ENCODE measurements around the gene CMTM8. TPM values are rescaled to one million over a fixed set of nuclear protein-coding genes. Genes with fewer than 3 reads are reported as not detected.

CMTM8 gene
- total and polyA plus RNA-seq, 7 experiments from 2014 or later: 7.4 to 13.6 (median 8.6) TPM

- H3K4me3 Mint-ChIP-seq: peak overlapping the region; percentile 88 to 93 (median 90)
- peaks cover 0 to 25% (median 0%) of the 10 kb centered on the region in 5 donors for H3K27me3 Mint-ChIP-seq
- Histone ChIP-seq H3K9me3 (ENCODE audit: control insufficient read depth in 2 of 3, low read length in 3 of 3) (no peaks in the 10 kb centered on the region), H3K4me3 (ENCODE audit: low read length) (peak overlapping the region; percentile 81), H3K4me1 (ENCODE audit: control insufficient read depth in 2 of 2, insufficient read depth in 2 of 2, low read length in 2 of 2) (peaks cover 13 to 20% of the 10 kb centered on the region in 2 donors), H3K27ac (ENCODE audit: low read depth, low read length) (peak overlapping the region; percentile 64), H3K27me3 (ENCODE audit: control insufficient read depth in 2 of 2, insufficient read depth in 2 of 2, low read length in 2 of 2) (no peaks in the 10 kb centered on the region), H3K36me3 (ENCODE audit: control insufficient read depth in 2 of 3, insufficient read depth in 3 of 3, low read length in 3 of 3) (no peaks in the 10 kb centered on the region)
- intact Hi-C loops (cut with micrococcal nuclease): loop anchor here (1.0 to 5.0 kb wide), 11 partner anchors 49 to 707 kb away; partner anchors contain the start of genes DYNC1LI1 (in 2 of the 2), STT3B (in 2 of the 2), CMTM7 (in 1 of the 2) and GPD1L (in 1 of the 2)
- CTCF ChIA-PET: interaction anchor here (0.7 to 4.4 kb wide), 19 partner anchors 8 to 273 kb away, joined by 3 to 32 read pairs (median 4); no protein-coding TSS in a partner anchor
- ATAC-seq (peak; percentile 6), DNase-seq (peak in 2 of 9 donors; percentile 5 to 19)
- peaks cover 0 to 11% (median 0%) of the 10 kb centered on the region in 11 donors for H3K9me3 Mint-ChIP-seq
- H3K27ac Mint-ChIP-seq: peak overlapping the region; percentile 58 to 82 (median 74)
- H3K4me1 Mint-ChIP-seq: peaks cover 40 to 67% (median 59%) of the 10 kb centered on the region in 7 donors
- POLR2A ChIA-PET: interaction anchor here (0.6 to 2.7 kb wide), 13 partner anchors 19 to 185 kb away, joined by 3 to 30 read pairs (median 4); no protein-coding TSS in a partner anchor
- H3K36me3 Mint-ChIP-seq: peaks cover 0 to 24% (median 8%) of the 10 kb centered on the region in 5 donors
Observed at GRCh38 chr3:32239307-32240158, 1.1 kb downstream of the CMTM8 start.

DNA sequence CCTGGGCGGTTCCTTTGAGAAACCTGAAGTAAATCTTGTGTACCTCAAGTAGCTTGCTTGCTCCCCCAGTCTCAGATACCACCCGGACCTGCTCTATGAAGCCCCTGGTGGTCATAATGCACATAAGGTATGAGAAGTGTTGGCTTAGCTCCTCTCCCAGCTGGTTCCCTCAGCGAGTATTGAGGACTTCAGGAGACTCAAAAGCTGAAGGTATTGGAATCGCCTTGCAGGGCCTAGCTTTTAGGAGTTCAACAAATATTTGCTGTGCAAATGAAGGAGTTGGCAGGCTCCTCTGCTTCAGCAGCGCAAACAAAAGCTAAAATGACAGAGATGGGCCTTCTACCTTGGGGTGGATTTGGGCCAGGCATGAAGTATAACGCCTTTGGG is 1.7 kb downstream of the CMTM8 start:
- peak overlapping the region in 4 of 9 donors; percentile 70 to 82 (median 78) for H3K27ac Mint-ChIP-seq
- no peaks in the 10 kb centered on the region for H3K9me3 ChIP-seq (ENCODE audit: control insufficient read depth in 2 of 3, low read length in 3 of 3)
- ChIA-PET CTCF (interaction anchor here (0.7 to 4.4 kb wide), 20 partner anchors 8 to 266 kb away, joined by 3 to 32 read pairs (median 4); no protein-coding TSS in a partner anchor), POLR2A (interaction anchor here (0.6 to 2.7 kb wide), 9 partner anchors 18 to 110 kb away, joined by 3 to 30 read pairs (median 3); no protein-coding TSS in a partner anchor)
- H3K4me3 Mint-ChIP-seq: peak overlapping the region; percentile 88 to 93 (median 90)
- no peaks in the 10 kb centered on the region for H3K36me3 ChIP-seq (ENCODE audit: control insufficient read depth in 2 of 3, insufficient read depth in 3 of 3, low read length in 3 of 3)
- H3K4me1 ChIP-seq (ENCODE audit: control insufficient read depth in 2 of 2, insufficient read depth in 2 of 2, low read length in 2 of 2): peaks cover 13 to 26% of the 10 kb centered on the region in 2 donors
- H3K27me3 Mint-ChIP-seq: peaks cover 0 to 25% (median 0%) of the 10 kb centered on the region in 5 donors
- intact Hi-C loops (cut with micrococcal nuclease): loop anchor here (1.0 to 2.0 kb wide), 4 partner anchors 48 to 101 kb away; no protein-coding TSS in a partner anchor
- peak; percentile 70 for ATAC-seq
- peaks cover 0 to 24% (median 8%) of the 10 kb centered on the region in 5 donors for H3K36me3 Mint-ChIP-seq
- H3K9me3 Mint-ChIP-seq: peaks cover 0 to 11% (median 0%) of the 10 kb centered on the region in 11 donors
- peak overlapping the region; percentile 81 for H3K4me3 ChIP-seq (ENCODE audit: low read length)
- peaks cover 45 to 73% (median 65%) of the 10 kb centered on the region in 7 donors for H3K4me1 Mint-ChIP-seq
- no peaks in the 10 kb centered on the region for H3K27me3 ChIP-seq (ENCODE audit: control insufficient read depth in 2 of 2, insufficient read depth in 2 of 2, low read length in 2 of 2)
- H3K27ac ChIP-seq (ENCODE audit: low read depth, low read length): peak overlapping the region; percentile 64
- peak in 8 of 9 donors; percentile 11 to 60 (median 56) for DNase-seq

DNA sequence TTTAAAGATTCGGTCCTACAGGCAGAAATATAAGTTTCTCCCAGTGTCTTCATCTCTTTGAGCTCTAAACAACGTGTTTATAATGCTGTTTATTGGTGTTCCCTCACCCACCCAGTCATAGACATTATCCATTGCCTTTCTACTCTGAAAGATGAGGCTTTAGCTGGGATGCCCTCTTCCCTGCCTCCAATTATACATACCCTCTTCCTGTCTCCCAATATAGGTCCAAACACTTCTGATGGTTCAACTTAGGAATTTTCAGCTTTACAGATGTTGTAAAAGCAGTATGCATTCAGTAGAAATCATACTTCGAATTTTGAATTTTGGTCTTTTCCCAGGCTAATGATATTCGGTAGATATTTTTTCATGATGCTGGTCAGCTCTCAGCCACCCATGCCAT is 2.6 kb downstream of the CMTM8 start:
- peaks cover 0 to 24% (median 8%) of the 10 kb centered on the region in 5 donors for H3K36me3 Mint-ChIP-seq
- H3K27ac ChIP-seq (ENCODE audit: low read depth, low read length): no peak overlapping the region
- H3K27me3 Mint-ChIP-seq: peaks cover 0 to 21% (median 0%) of the 10 kb centered on the region in 5 donors
- H3K4me1 Mint-ChIP-seq: peaks cover 48 to 82% (median 70%) of the 10 kb centered on the region in 7 donors
- ChIA-PET POLR2A (interaction anchor here (0.5 to 2.0 kb wide), 3 partner anchors 35 to 107 kb away, joined by 3 to 7 read pairs (median 3); no protein-coding TSS in a partner anchor), CTCF (interaction anchor here (0.6 to 4.4 kb wide), 8 partner anchors 47 to 883 kb away, joined by 3 to 32 read pairs (median 5); no protein-coding TSS in a partner anchor)
- H3K4me1 ChIP-seq (ENCODE audit: control insufficient read depth in 2 of 2, insufficient read depth in 2 of 2, low read length in 2 of 2): peaks cover 14 to 33% of the 10 kb centered on the region in 2 donors
- peak overlapping the region in 9 of 10 donors; percentile 4 to 93 (median 89) for H3K4me3 Mint-ChIP-seq
- no peaks in the 10 kb centered on the region for H3K27me3 ChIP-seq (ENCODE audit: control insufficient read depth in 2 of 2, insufficient read depth in 2 of 2, low read length in 2 of 2)
- H3K9me3 Mint-ChIP-seq: peaks cover 0 to 8% (median 0%) of the 10 kb centered on the region in 11 donors
- H3K9me3 ChIP-seq (ENCODE audit: control insufficient read depth in 2 of 3, low read length in 3 of 3): no peaks in the 10 kb centered on the region
- intact Hi-C loops (cut with micrococcal nuclease): loop anchor here in 1 of 2 donors (2.0 kb wide), 1 partner anchor 100 kb away; no protein-coding TSS in a partner anchor
- H3K36me3 ChIP-seq (ENCODE audit: control insufficient read depth in 2 of 3, insufficient read depth in 3 of 3, low read length in 3 of 3): no peaks in the 10 kb centered on the region
- ATAC-seq (no peak), DNase-seq (no peak)
- no peak overlapping the region for H3K4me3 ChIP-seq (ENCODE audit: low read length)
- H3K27ac Mint-ChIP-seq: peak overlapping the region in 1 of 9 donors; percentile 19

DNA sequence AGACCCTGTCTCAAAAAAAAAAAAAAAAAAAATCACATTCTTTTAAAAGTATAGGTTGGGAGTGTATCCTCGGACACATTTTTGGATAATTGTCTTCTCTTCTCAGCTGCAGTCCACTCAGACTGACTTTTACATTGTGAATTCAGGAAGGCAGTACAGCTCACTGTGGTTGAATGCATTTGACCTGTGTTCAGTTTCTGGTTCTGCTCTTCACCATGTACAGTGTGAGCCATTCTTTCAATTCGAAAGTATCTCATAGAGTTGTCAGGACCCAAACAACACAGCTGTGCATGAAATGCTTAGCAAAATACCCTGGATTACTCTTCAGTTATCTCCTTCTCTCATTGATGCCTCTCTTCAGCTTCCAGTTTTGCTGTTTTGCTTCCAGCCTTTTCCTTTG is 5.0 kb downstream of the CMTM8 start:
- H3K27ac Mint-ChIP-seq: peak overlapping the region in 5 of 9 donors; percentile 33 to 92 (median 45)

DNA sequence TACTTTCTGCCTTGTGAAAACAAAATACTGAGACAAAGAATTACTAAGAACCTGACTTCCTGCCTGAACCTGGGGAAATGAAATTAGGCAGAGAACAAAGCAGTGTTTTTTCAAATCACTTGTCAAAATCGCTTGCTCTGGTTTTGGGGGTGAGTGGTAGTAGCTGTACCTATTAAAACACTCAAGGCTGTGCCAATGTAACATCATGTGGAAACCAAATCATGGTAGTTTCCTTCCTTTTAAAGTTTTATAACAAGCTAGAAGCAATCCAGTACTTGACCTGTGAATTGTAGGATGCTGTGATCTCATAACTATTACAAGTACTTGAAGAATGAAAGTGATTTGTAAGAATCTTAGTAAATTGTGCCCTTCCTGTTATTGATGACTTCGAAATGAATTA is 6.7 kb downstream of the CMTM8 start:
- ATAC-seq: peak; percentile 76
- Histone ChIP-seq H3K27ac (ENCODE audit: low read depth, low read length) (no peak overlapping the region), H3K4me3 (ENCODE audit: low read length) (no peak overlapping the region), H3K27me3 (ENCODE audit: control insufficient read depth in 2 of 2, insufficient read depth in 2 of 2, low read length in 2 of 2) (no peaks in the 10 kb centered on the region), H3K4me1 (ENCODE audit: control insufficient read depth in 2 of 2, insufficient read depth in 2 of 2, low read length in 2 of 2) (peaks cover 7 to 28% of the 10 kb centered on the region in 2 donors), H3K36me3 (ENCODE audit: control insufficient read depth in 2 of 3, insufficient read depth in 3 of 3, low read length in 3 of 3) (no peaks in the 10 kb centered on the region), H3K9me3 (ENCODE audit: control insufficient read depth in 2 of 3, low read length in 3 of 3) (no peaks in the 10 kb centered on the region)
- ChIA-PET CTCF (interaction anchor here (0.6 kb wide), 1 partner anchor 53 kb away, joined by 3 read pairs; no protein-coding TSS in a partner anchor), POLR2A (interaction anchor here (1.4 kb wide), 1 partner anchor 8 kb away, joined by 3 read pairs; no protein-coding TSS in a partner anchor)
- peaks cover 41 to 82% (median 68%) of the 10 kb centered on the region in 7 donors for H3K4me1 Mint-ChIP-seq
- no peaks in the 10 kb centered on the region for H3K27me3 Mint-ChIP-seq
- intact Hi-C loops (cut with micrococcal nuclease): no loop called here
- H3K36me3 Mint-ChIP-seq: peaks cover 6 to 19% (median 8%) of the 10 kb centered on the region in 5 donors
- DNase-seq: peak in 5 of 9 donors; percentile 14 to 28 (median 23)
- no peaks in the 10 kb centered on the region for H3K9me3 Mint-ChIP-seq
- peak overlapping the region; percentile 6 to 92 (median 29) for H3K27ac Mint-ChIP-seq
- peak overlapping the region in 9 of 10 donors; percentile 0 to 69 (median 38) for H3K4me3 Mint-ChIP-seq

More for the DNA sequence above, 5.0 kb downstream of the CMTM8 start:
- no peak overlapping the region for H3K4me3 ChIP-seq (ENCODE audit: low read length)
- ChIA-PET POLR2A (no interaction called here), CTCF (interaction anchor here (1.0 to 4.4 kb wide), 2 partner anchors 45 to 67 kb away, joined by 3 to 29 read pairs; no protein-coding TSS in a partner anchor)
- peaks cover 17 to 37% of the 10 kb centered on the region in 2 donors for H3K4me1 ChIP-seq (ENCODE audit: control insufficient read depth in 2 of 2, insufficient read depth in 2 of 2, low read length in 2 of 2)
- peaks cover 48 to 80% (median 73%) of the 10 kb centered on the region in 7 donors for H3K4me1 Mint-ChIP-seq
- ATAC-seq (no peak), DNase-seq (no peak)
- H3K27me3 Mint-ChIP-seq: no peaks in the 10 kb centered on the region
- H3K9me3 Mint-ChIP-seq: no peaks in the 10 kb centered on the region
- no peaks in the 10 kb centered on the region for H3K27me3 ChIP-seq (ENCODE audit: control insufficient read depth in 2 of 2, insufficient read depth in 2 of 2, low read length in 2 of 2)
- H3K4me3 Mint-ChIP-seq: peak overlapping the region in 3 of 10 donors; percentile 17 to 36 (median 25)
- no peak overlapping the region for H3K27ac ChIP-seq (ENCODE audit: low read depth, low read length)
- no peaks in the 10 kb centered on the region for H3K36me3 ChIP-seq (ENCODE audit: control insufficient read depth in 2 of 3, insufficient read depth in 3 of 3, low read length in 3 of 3)
- intact Hi-C loops (cut with micrococcal nuclease): no loop called here
- peaks cover 0 to 13% (median 8%) of the 10 kb centered on the region in 5 donors for H3K36me3 Mint-ChIP-seq
- no peaks in the 10 kb centered on the region for H3K9me3 ChIP-seq (ENCODE audit: control insufficient read depth in 2 of 3, low read length in 3 of 3)

All from naive thymus-derived CD4-positive, alpha-beta T cell (primary cell).